ENCODE measurements around the gene NT5C3B.
"Not testable (repeated sequence)": the region's sequence is repeated elsewhere in the genome, so short reads cannot be mapped to it uniquely, and the experiment has no call there.

DNA sequence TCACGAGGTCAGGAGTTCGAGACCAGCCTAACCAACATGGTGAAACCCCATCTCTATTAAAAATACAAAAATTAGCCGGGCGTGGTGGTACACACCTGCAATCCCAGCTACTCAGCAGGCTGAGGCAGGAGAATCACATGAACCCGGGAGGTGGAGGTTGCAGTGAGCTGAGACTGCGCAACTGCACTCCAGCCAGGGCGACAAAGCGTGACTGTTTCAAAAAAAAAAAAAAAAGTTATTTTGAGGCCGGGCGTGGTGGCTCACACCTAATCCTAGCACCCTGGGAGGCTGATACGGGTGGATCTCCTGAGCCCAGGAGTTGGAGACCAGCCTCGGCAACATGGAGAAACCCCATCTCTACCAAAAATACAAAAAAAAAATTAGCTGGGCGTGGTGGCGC, 15.3 kb upstream of the NT5C3B start:
- TF ChIP-seq, protein P1, sequence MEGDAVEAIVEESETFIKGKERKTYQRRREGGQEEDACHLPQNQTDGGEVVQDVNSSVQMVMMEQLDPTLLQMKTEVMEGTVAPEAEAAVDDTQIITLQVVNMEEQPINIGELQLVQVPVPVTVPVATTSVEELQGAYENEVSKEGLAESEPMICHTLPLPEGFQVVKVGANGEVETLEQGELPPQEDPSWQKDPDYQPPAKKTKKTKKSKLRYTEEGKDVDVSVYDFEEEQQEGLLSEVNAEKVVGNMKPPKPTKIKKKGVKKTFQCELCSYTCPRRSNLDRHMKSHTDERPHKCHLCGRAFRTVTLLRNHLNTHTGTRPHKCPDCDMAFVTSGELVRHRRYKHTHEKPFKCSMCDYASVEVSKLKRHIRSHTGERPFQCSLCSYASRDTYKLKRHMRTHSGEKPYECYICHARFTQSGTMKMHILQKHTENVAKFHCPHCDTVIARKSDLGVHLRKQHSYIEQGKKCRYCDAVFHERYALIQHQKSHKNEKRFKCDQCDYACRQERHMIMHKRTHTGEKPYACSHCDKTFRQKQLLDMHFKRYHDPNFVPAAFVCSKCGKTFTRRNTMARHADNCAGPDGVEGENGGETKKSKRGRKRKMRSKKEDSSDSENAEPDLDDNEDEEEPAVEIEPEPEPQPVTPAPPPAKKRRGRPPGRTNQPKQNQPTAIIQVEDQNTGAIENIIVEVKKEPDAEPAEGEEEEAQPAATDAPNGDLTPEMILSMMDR (IDR thresholded peaks at IDR 0.05), result not testable (repeated sequence)
- not testable (repeated sequence) for TF ChIP-seq POLR2A (IDR thresholded peaks at IDR 0.05)
